Astrocyte (in vitro differentiated cells and primary cell): ENCODE results near the gene IKBIP.

Experiments used
- EZH2 ChIP-seq: IDR thresholded peaks from 2 replicates; pipeline ENCODE4 v1.6.1; 2012; ENCODE audit warnings: mild to moderate bottlenecking, low read length, inconsistent platforms; ENCODE audit not compliant: insufficient read depth
- TF ChIP-seq, protein P1 (sequence below): IDR thresholded peaks from 2 replicates; pipeline ENCODE4 v1.5.1; 2011; ENCODE audit warnings: low read depth, mild to moderate bottlenecking, inconsistent platforms, low read length, moderate library complexity; ENCODE audit not compliant: insufficient read depth

DNA sequence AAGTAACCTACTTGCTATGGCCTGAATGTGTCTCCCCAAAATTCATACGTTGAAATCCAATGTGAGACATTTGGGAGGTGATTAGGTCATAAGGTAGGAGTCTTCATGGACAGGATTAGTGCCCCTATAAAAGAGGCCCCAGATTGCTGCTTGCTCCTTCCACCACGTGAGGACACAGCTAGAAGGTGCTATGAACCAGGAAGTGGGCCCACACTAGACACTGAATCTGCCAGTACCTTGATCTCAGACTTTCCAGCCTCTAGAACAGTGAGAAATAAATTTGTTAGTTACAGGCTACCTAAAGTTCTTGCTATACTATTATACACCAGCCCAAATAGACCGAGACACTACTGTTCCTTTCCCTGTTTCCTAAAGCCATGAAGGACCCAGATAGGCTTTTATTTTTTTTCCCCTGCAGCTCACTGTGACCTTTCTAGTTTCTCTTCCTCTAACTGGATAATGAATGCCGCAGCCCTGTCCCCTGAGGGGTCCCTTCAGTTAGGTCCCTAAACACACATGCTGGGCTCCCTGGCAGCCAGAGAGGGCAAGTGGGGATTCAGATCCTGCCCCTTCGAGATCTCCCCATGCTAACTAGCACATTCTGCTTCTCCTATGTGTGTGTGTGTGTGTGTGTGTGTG, 31.8 kb downstream of the IKBIP start:
- TF ChIP-seq EZH2: no peak
- TF ChIP-seq, protein P1, sequence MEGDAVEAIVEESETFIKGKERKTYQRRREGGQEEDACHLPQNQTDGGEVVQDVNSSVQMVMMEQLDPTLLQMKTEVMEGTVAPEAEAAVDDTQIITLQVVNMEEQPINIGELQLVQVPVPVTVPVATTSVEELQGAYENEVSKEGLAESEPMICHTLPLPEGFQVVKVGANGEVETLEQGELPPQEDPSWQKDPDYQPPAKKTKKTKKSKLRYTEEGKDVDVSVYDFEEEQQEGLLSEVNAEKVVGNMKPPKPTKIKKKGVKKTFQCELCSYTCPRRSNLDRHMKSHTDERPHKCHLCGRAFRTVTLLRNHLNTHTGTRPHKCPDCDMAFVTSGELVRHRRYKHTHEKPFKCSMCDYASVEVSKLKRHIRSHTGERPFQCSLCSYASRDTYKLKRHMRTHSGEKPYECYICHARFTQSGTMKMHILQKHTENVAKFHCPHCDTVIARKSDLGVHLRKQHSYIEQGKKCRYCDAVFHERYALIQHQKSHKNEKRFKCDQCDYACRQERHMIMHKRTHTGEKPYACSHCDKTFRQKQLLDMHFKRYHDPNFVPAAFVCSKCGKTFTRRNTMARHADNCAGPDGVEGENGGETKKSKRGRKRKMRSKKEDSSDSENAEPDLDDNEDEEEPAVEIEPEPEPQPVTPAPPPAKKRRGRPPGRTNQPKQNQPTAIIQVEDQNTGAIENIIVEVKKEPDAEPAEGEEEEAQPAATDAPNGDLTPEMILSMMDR: no peak
